ENCODE data around the gene MAGEB2. TPM values are rescaled to one million over a fixed set of nuclear protein-coding genes. Genes with fewer than 3 reads are reported as not detected.

The MAGEB2 gene
- total RNA-seq, 1 donor = not detected

- Histone ChIP-seq H3K27me3 (ENCODE audit: insufficient read depth, low read length) (no peaks in the 10 kb centered on the region), H2AFZ (ENCODE audit: low read length) (no peak overlapping the region), H3K9me3 (ENCODE audit: low read depth, low read length) (no peaks in the 10 kb centered on the region), H3K27ac (ENCODE audit: low read depth, low read length) (no peak overlapping the region), H3K36me3 (ENCODE audit: insufficient read depth, low read length) (no peaks in the 10 kb centered on the region), H3K79me2 (ENCODE audit: insufficient read depth, low read length) (no peaks in the 10 kb centered on the region), H3K4me2 (ENCODE audit: insufficient read depth, low read length) (no peak overlapping the region), H3K4me1 (ENCODE audit: insufficient read depth, low read length) (no peaks in the 10 kb centered on the region), H3K4me3 (ENCODE audit: insufficient read depth, low read length) (no peak overlapping the region), H4K20me1 (ENCODE audit: insufficient read depth, low read length) (no peaks in the 10 kb centered on the region)
- no peak for TF ChIP-seq CTCF (IDR thresholded peaks at IDR 0.05; ENCODE audit: extremely low read depth, low read depth, low read length)
- DNase-seq (ENCODE audit: insufficient read length, low spot score, missing footprints) = no peak
These were observed 13.2 kb downstream of the MAGEB2 start for GRCh38 chrX:30228526-30228925.

- H3K9me3 ChIP-seq (ENCODE audit: low read depth, low read length) = no peaks in the 10 kb centered on the region
- no peaks in the 10 kb centered on the region for H3K79me2 ChIP-seq (ENCODE audit: insufficient read depth, low read length)
- no peaks in the 10 kb centered on the region for H3K27me3 ChIP-seq (ENCODE audit: insufficient read depth, low read length)
- no peak within 1 kb of the TSS for H3K4me2 ChIP-seq (ENCODE audit: insufficient read depth, low read length)
- no peak for DNase-seq (ENCODE audit: insufficient read length, low spot score, missing footprints)
- no peak within 1 kb of the TSS for H2AFZ ChIP-seq (ENCODE audit: low read length)
- H3K36me3 ChIP-seq (ENCODE audit: insufficient read depth, low read length) = no peaks in the 10 kb centered on the region
- no peaks in the 10 kb centered on the region for H4K20me1 ChIP-seq (ENCODE audit: insufficient read depth, low read length)
- no peaks in the 10 kb centered on the region for H3K4me1 ChIP-seq (ENCODE audit: insufficient read depth, low read length)
- no peak within 1 kb of the TSS for H3K4me3 ChIP-seq (ENCODE audit: insufficient read depth, low read length)
- no peak within 1 kb of the TSS for H3K27ac ChIP-seq (ENCODE audit: low read depth, low read length)
- no peak for TF ChIP-seq CTCF (IDR thresholded peaks at IDR 0.05; ENCODE audit: extremely low read depth, low read depth, low read length)
These were observed 15.0 kb downstream of the MAGEB2 start, which contains the start of gene MAGEB3 for GRCh38 chrX:30230395-30230794. TSS of gene MAGEB3 (plus strand) at chrX:30230657. CDS start at chrX:30235925, 5,268 bp downstream.

- TF ChIP-seq CTCF (IDR thresholded peaks at IDR 0.05; ENCODE audit: extremely low read depth, low read depth, low read length) = no peak
- no peak for DNase-seq (ENCODE audit: insufficient read length, low spot score, missing footprints)
- Histone ChIP-seq H3K79me2 (ENCODE audit: insufficient read depth, low read length) (no peaks in the 10 kb centered on the region), H3K9me3 (ENCODE audit: low read depth, low read length) (no peaks in the 10 kb centered on the region), H3K36me3 (ENCODE audit: insufficient read depth, low read length) (no peaks in the 10 kb centered on the region), H2AFZ (ENCODE audit: low read length) (no peak within 1 kb of the TSS), H3K4me3 (ENCODE audit: insufficient read depth, low read length) (no peak within 1 kb of the TSS), H3K27ac (ENCODE audit: low read depth, low read length) (no peak within 1 kb of the TSS), H4K20me1 (ENCODE audit: insufficient read depth, low read length) (no peaks in the 10 kb centered on the region), H3K4me1 (ENCODE audit: insufficient read depth, low read length) (no peaks in the 10 kb centered on the region), H3K27me3 (ENCODE audit: insufficient read depth, low read length) (no peaks in the 10 kb centered on the region), H3K4me2 (ENCODE audit: insufficient read depth, low read length) (no peak within 1 kb of the TSS)
These were observed 26.5 kb downstream of the MAGEB2 start, which contains the start of gene MAGEB4 for GRCh38 chrX:30241724-30242415. TSS of gene MAGEB4 (plus strand) at chrX:30242000. CDS start at chrX:30242136, 136 bp downstream.

GRCh38 chrX:30246769-30247489 is 31.6 kb downstream of the MAGEB2 start, which contains the start of gene MAGEB1:
TSS of gene MAGEB1 (plus strand) at chrX:30247146. CDS start at chrX:30250494, 3,348 bp downstream.
- no peak within 1 kb of the TSS for H3K4me3 ChIP-seq (ENCODE audit: insufficient read depth, low read length)
- peak; percentile 46 for DNase-seq (ENCODE audit: insufficient read length, low spot score, missing footprints)
- H3K36me3 ChIP-seq (ENCODE audit: insufficient read depth, low read length) = no peaks in the 10 kb centered on the region
- H4K20me1 ChIP-seq (ENCODE audit: insufficient read depth, low read length) = no peaks in the 10 kb centered on the region
- H2AFZ ChIP-seq (ENCODE audit: low read length) = no peak within 1 kb of the TSS
- no peak within 1 kb of the TSS for H3K27ac ChIP-seq (ENCODE audit: low read depth, low read length)
- H3K4me1 ChIP-seq (ENCODE audit: insufficient read depth, low read length) = no peaks in the 10 kb centered on the region
- no peaks in the 10 kb centered on the region for H3K79me2 ChIP-seq (ENCODE audit: insufficient read depth, low read length)
- no peaks in the 10 kb centered on the region for H3K9me3 ChIP-seq (ENCODE audit: low read depth, low read length)
- TF ChIP-seq CTCF (IDR thresholded peaks at IDR 0.05; ENCODE audit: extremely low read depth, low read depth, low read length) = no peak
- no peak within 1 kb of the TSS for H3K4me2 ChIP-seq (ENCODE audit: insufficient read depth, low read length)
- H3K27me3 ChIP-seq (ENCODE audit: insufficient read depth, low read length) = no peaks in the 10 kb centered on the region
